SJSA1 (cell line): ENCODE results near the gene TBC1D8. TPM values are rescaled to one million over a fixed set of nuclear protein-coding genes. Genes with fewer than 3 reads are reported as not detected.

Source experiments
- DNase-seq, 2 experiments: peaks; one replicate each; pipeline ENCODE4 v3.0.0-alpha.2; 2015 to 2020; ENCODE audit warnings: low spot score in 2 of 2, low read depth in 1 of 2
- H3K27ac ChIP-seq: fragments of 250-450 bp; sonication (Bioruptor Pico); 2 replicates; pipeline ENCODE4 v1.5.1; 2020; ENCODE audit warnings: mild to moderate bottlenecking, moderate library complexity
- H3K27me3 ChIP-seq: fragments of 250-450 bp; sonication (Bioruptor Pico); replicated peaks from 2 replicates; pipeline ENCODE4 v1.5.1; 2020; ENCODE audit warnings: mild to moderate bottlenecking, moderate library complexity
- H3K36me3 ChIP-seq: fragments of 250-450 bp; sonication (Bioruptor Pico); 2 replicates; pipeline ENCODE4 v1.5.1; 2020; ENCODE audit warnings: mild to moderate bottlenecking
- H3K4me1 ChIP-seq: fragments of 250-450 bp; sonication (Bioruptor Pico); replicated peaks from 2 replicates; pipeline ENCODE4 v1.6.1; 2021; ENCODE audit warnings: mild to moderate bottlenecking
- H3K4me3 ChIP-seq: fragments of 250-450 bp; sonication (Bioruptor Pico); 2 replicates; pipeline ENCODE4 v1.5.1; 2020; ENCODE audit warnings: mild to moderate bottlenecking
- H3K9me3 ChIP-seq: fragments of 250-450 bp; sonication (Bioruptor Pico); replicated peaks from 2 replicates; pipeline ENCODE4 v1.5.1; 2020; ENCODE audit warnings: mild to moderate bottlenecking
- total RNA-seq: library from RNA; depleted of rRNA; stranded (reverse); fragments of >200 nt; shearing (Covaris generic); gene quantifications from 2 replicates; pipeline ENCODE4 v1.2.3, GENCODE V29; 2014; rRNA removed

The TBC1D8 gene
- total RNA-seq: 18.2 and 18.6 TPM in 2 replicates

GRCh38 chr2:101151146-101151858 is at the start of gene TBC1D8:
Gene TBC1D8 (minus strand): TSS chr2:101151382. CDS start chr2:101151253, 129 bp downstream.
- Histone ChIP-seq H3K4me3 (peak within 1 kb of the TSS; percentile 93), H3K27ac (peak within 1 kb of the TSS; percentile 51; the same call in 1 of the 2 replicates), H3K4me1 (peaks cover 32% of the 10 kb centered on the region), H3K36me3 (no peaks in the 10 kb centered on the region; the same call in 1 of the 2 replicates), H3K9me3 (no peaks in the 10 kb centered on the region), H3K27me3 (no peaks in the 10 kb centered on the region)
- DNase-seq: peak; percentile 62 to 89

GRCh38 chr2:101200676-101201075 is 49.5 kb upstream of the TBC1D8 start:
- peaks cover 16% of the 10 kb centered on the region for H3K4me1 ChIP-seq
- no peak overlapping the region for H3K27ac ChIP-seq
- peak in 1 of 2 experiments; percentile 36 for DNase-seq
- no peaks in the 10 kb centered on the region for H3K27me3 ChIP-seq
- H3K9me3 ChIP-seq: no peaks in the 10 kb centered on the region
- no peaks in the 10 kb centered on the region for H3K36me3 ChIP-seq
- no peak overlapping the region for H3K4me3 ChIP-seq

- DNase-seq: no peak
- Histone ChIP-seq H3K4me1 (peaks cover 15% of the 10 kb centered on the region), H3K27me3 (no peaks in the 10 kb centered on the region), H3K9me3 (no peaks in the 10 kb centered on the region), H3K4me3 (no peak overlapping the region), H3K36me3 (no peaks in the 10 kb centered on the region), H3K27ac (no peak overlapping the region)
Measured at GRCh38 chr2:101199251-101199791, 48.1 kb upstream of the TBC1D8 start.

- Histone ChIP-seq H3K27ac (no peak overlapping the region), H3K4me1 (peaks cover 15% of the 10 kb centered on the region), H3K27me3 (no peaks in the 10 kb centered on the region), H3K4me3 (no peak overlapping the region), H3K9me3 (no peaks in the 10 kb centered on the region), H3K36me3 (no peaks in the 10 kb centered on the region)
- no peak for DNase-seq
Measured at GRCh38 chr2:101197814-101198213, 46.6 kb upstream of the TBC1D8 start.

- DNase-seq: no peak
- no peaks in the 10 kb centered on the region for H3K27me3 ChIP-seq
- peaks cover 15% of the 10 kb centered on the region for H3K4me1 ChIP-seq
- H3K9me3 ChIP-seq: no peaks in the 10 kb centered on the region
- H3K4me3 ChIP-seq: no peak overlapping the region
- no peaks in the 10 kb centered on the region for H3K36me3 ChIP-seq
- H3K27ac ChIP-seq: no peak overlapping the region
Measured at GRCh38 chr2:101197215-101197745, 46.1 kb upstream of the TBC1D8 start.

- no peaks in the 10 kb centered on the region for H3K36me3 ChIP-seq
- H3K27ac ChIP-seq: no peak overlapping the region
- no peaks in the 10 kb centered on the region for H3K27me3 ChIP-seq
- DNase-seq: no peak
- H3K4me1 ChIP-seq: peaks cover 13% of the 10 kb centered on the region
- H3K9me3 ChIP-seq: no peaks in the 10 kb centered on the region
- H3K4me3 ChIP-seq: no peak overlapping the region
Measured at GRCh38 chr2:101195871-101196661, 44.9 kb upstream of the TBC1D8 start.

GRCh38 chr2:101193033-101193626 is 41.9 kb upstream of the TBC1D8 start:
- Histone ChIP-seq H3K4me1 (no peaks in the 10 kb centered on the region), H3K27ac (no peak overlapping the region), H3K36me3 (no peaks in the 10 kb centered on the region), H3K4me3 (no peak overlapping the region), H3K9me3 (0 out of 2 replicates have a peak, but pooled peaks cover 3% of the 10 kb centered on the region), H3K27me3 (no peaks in the 10 kb centered on the region)
- DNase-seq: no peak

- Histone ChIP-seq H3K4me1 (no peaks in the 10 kb centered on the region), H3K27me3 (no peaks in the 10 kb centered on the region), H3K4me3 (no peak overlapping the region), H3K27ac (no peak overlapping the region), H3K9me3 (peaks cover 10% of the 10 kb centered on the region), H3K36me3 (no peaks in the 10 kb centered on the region)
- DNase-seq: no peak
Measured at GRCh38 chr2:101190747-101191516, 39.8 kb upstream of the TBC1D8 start.

GRCh38 chr2:101188683-101189405 is 37.7 kb upstream of the TBC1D8 start:
- no peaks in the 10 kb centered on the region for H3K27me3 ChIP-seq
- no peak overlapping the region for H3K27ac ChIP-seq
- H3K4me3 ChIP-seq: no peak overlapping the region
- H3K36me3 ChIP-seq: no peaks in the 10 kb centered on the region
- no peaks in the 10 kb centered on the region for H3K4me1 ChIP-seq
- peaks cover 10% of the 10 kb centered on the region for H3K9me3 ChIP-seq
- DNase-seq: peak; percentile 24 to 56

GRCh38 chr2:101187131-101187530 is 35.9 kb upstream of the TBC1D8 start:
- no peaks in the 10 kb centered on the region for H3K36me3 ChIP-seq

GRCh38 chr2:101185656-101186055 is 34.5 kb upstream of the TBC1D8 start:
- Histone ChIP-seq H3K9me3 (peaks cover 10% of the 10 kb centered on the region), H3K27ac (no peak overlapping the region)

More at GRCh38 chr2:101187131-101187530, 35.9 kb upstream of the TBC1D8 start:
- peaks cover 10% of the 10 kb centered on the region for H3K9me3 ChIP-seq
- no peak for DNase-seq
- no peaks in the 10 kb centered on the region for H3K27me3 ChIP-seq
- no peak overlapping the region for H3K4me3 ChIP-seq
- H3K4me1 ChIP-seq: no peaks in the 10 kb centered on the region
- H3K27ac ChIP-seq: no peak overlapping the region

GRCh38 chr2:101185085-101185484 is 33.9 kb upstream of the TBC1D8 start:
- H3K27me3 ChIP-seq: no peaks in the 10 kb centered on the region
- DNase-seq: no peak
- H3K4me1 ChIP-seq: no peaks in the 10 kb centered on the region

More at GRCh38 chr2:101185656-101186055, 34.5 kb upstream of the TBC1D8 start:
- no peak for DNase-seq
- Histone ChIP-seq H3K27me3 (no peaks in the 10 kb centered on the region), H3K36me3 (no peaks in the 10 kb centered on the region), H3K4me1 (no peaks in the 10 kb centered on the region), H3K4me3 (no peak overlapping the region)

More at GRCh38 chr2:101185085-101185484, 33.9 kb upstream of the TBC1D8 start:
- H3K4me3 ChIP-seq: no peak overlapping the region
- no peak overlapping the region for H3K27ac ChIP-seq
- peaks cover 10% of the 10 kb centered on the region for H3K9me3 ChIP-seq
- H3K36me3 ChIP-seq: no peaks in the 10 kb centered on the region
